HL-60/S4 (cell line): ENCODE data around the gene ANKRD53.
"Not testable (repeated sequence)": the region's sequence is repeated elsewhere in the genome, so short reads cannot be mapped to it uniquely, and the experiment has no call there.

Source experiments
- in situ Hi-C: fragments of 300-500 bp; cut with MboI; formaldehyde crosslinking; loops from 2 replicates; pipeline ENCODE4 v1.14.3; 2022; ENCODE audit warnings: low sequenced_read_pairs

Gene ANKRD53

DNA sequence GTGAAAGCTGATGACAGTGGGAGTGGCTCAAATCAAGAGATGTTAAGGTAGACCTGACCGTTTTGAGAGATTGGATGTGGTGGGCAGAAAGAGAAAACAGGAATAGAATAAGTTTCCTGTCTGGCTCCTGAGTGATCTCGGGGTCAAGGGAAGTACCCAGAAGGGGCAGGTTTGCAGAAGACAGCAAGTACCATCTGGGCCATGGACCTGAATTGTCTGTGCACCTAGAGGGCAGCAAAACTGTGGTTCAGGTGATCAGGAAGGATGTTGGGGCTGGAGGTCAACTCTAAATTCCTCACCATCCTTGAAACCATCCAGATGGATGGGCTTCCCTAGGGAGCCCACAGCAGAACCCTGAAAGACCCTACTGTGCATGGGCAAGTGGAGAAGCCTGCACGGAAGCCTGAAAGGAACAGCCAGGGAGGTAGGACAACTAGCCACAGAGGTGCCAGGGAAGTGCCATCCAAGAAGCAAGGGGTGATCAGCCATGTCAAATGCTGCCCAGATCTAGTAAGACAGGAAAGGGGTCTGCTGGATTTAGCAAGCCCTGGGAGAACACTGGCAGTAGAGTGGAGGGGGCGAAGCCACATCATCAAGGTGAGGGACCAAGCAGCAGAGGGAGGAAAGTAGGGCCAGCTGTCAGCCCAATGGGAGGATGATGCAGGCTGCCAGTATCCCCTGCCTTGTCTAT, 8.2 kb downstream of the ANKRD53 start:
- in situ Hi-C loops = no loop called here

GRCh38 chr2:70987386-70987785, 9.0 kb downstream of the ANKRD53 start:
- in situ Hi-C loops = no loop called here

DNA sequence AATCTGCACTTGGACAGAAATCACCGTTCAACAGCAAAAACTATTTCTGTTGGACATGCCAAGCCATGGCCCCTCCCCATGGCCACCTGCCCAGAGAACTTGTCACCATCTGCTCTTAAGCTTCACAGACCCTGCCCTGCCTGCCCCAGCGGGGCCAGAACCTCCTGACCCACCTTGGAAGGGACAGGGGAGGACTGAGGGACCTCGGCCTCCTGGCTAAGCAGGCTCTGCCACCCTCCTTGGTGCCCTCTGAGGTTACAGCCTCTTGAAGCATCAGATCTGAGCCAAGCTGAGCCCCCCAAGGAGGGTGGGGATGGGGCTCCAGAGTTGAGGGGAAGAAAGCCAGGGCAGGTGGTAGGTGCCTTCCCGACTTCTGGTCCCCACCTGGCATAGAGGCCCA, 9.7 kb downstream of the ANKRD53 start:
- in situ Hi-C loops = no loop called here

GRCh38 chr2:70988726-70989648, 10.6 kb downstream of the ANKRD53 start:
- in situ Hi-C loops = no loop called here

GRCh38 chr2:70990216-70990615, 11.8 kb downstream of the ANKRD53 start:
- in situ Hi-C loops = no loop called here

GRCh38 chr2:70991142-70991541, 12.7 kb downstream of the ANKRD53 start:
- in situ Hi-C loops = no loop called here

GRCh38 chr2:70991742-70992141, 13.3 kb downstream of the ANKRD53 start:
- in situ Hi-C loops = no loop called here

DNA sequence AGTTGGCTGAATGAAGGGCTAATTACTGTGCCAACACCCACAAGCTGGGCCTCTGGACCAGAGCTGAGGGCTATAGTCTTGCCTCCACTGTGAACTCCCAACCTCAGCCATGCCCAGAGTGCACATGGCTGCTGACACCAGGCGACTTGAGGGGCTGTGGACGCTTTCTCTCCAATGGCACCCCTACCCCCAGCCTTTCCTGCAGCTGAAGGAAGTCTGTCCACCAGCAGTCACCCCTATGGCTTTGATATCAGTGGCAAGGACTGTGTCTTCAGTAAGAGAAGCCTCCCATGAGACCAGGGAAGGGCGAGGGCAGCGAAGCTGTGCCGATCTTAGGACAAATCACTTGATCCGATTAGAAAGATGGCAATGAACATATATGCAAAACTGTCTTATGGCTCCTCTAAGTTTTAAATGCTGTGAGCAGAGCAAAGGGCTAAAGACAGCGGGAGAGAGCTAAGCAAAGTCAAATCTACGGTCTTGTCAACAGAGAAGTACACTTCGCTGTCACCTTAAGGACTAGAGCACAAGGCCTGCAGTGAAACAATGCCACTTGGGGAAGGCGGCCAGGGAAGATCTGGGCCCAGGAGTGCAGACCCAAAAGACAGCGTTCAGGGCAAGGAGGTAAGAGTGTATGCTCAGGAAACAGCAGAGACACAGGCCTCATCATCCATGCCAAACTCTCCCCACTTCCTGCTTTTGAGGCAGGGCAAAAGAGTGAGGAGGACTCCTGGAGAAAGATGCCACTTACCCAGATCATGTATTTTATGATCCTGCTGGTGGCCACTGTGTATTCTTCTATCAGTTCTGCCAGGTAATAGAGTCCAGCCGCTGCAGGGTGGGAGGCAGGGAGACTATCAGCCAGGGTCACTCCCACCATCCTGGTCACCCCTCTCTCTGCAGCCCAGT, 14.8 kb downstream of the ANKRD53 start:
- in situ Hi-C loops = no loop called here

DNA sequence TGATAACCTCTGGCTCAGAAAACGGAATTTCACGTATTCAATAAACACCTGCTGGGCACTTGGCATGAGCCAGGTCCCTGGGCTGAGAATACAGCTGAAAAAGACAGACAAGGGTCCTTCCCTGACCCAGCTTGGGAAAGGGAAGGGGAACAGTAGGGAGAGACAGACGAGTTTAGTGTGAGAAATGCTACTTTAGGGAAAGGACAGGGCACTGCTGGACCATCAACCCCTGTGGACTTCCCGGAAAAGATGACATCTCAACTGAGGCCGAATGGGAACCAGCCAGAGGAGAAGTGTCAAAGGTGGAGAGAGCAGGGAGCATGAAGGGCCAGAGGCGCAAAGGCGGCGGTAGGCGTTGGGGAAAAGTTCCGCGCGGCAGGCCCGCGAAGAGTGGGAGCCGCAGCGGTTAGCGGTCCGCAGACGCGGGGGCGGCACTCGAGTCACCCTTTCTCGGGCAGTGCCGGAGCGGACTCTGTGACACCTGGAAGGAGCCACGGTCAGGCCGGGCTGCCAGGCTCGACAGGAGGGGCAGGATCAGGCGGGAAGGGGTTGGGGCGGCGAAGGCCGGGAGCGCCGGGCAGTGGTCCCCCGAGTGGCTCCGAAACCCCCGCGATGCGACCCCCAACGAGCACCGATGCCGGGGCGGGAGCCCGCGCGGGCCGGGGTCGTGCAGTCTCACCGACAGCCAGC, 15.7 kb downstream of the ANKRD53 start:
- in situ Hi-C loops = no loop called here

- in situ Hi-C loops = no loop called here
These were observed 16.4 kb downstream of the ANKRD53 start, which contains the start of gene TEX261 for GRCh38 chr2:70994699-70995425. TEX261 (minus strand) TSS chr2:70994873; CDS start chr2:70994757, 116 bp downstream.

DNA sequence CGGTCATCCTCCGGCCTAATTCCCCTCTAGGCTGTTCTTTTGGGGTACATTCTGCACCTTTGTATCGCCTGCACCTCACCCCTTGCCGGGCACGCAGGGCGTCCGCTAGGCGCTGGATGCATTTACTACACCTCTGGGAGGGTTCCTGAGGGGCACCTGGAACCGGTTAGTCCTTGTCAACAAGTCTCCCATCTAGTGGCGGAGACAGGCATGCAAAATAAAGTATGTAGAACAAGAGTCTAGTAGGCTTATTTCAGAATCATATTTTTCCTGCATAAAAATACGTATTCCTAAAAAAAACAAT, 16.9 kb downstream of the ANKRD53 start:
- in situ Hi-C loops = no loop called here

DNA sequence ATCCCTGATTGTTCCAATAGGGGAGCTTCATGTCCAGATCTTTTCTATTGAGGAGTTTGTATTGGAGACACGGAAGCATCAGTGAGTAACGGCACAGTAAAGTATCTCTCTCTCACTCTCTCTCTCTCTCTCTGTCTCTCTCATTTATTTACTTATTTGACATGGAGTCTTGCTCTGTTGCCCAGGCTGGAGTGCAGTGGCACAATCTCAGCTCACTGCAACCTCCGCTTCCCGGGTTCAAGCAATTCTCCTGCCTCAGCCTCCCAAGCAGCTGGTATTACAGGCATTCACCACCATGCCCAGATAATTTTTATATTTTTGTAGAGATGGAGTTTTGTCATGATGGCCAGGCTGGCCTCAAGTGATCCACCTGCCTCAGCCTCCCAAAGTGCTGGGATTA, 20.5 kb downstream of the ANKRD53 start:
- in situ Hi-C loops = not testable (repeated sequence)

GRCh38 chr2:70999362-70999761, 20.9 kb downstream of the ANKRD53 start:
- in situ Hi-C loops = no loop called here

GRCh38 chr2:70999931-71000330, 21.5 kb downstream of the ANKRD53 start:
- in situ Hi-C loops = not testable (repeated sequence)

DNA sequence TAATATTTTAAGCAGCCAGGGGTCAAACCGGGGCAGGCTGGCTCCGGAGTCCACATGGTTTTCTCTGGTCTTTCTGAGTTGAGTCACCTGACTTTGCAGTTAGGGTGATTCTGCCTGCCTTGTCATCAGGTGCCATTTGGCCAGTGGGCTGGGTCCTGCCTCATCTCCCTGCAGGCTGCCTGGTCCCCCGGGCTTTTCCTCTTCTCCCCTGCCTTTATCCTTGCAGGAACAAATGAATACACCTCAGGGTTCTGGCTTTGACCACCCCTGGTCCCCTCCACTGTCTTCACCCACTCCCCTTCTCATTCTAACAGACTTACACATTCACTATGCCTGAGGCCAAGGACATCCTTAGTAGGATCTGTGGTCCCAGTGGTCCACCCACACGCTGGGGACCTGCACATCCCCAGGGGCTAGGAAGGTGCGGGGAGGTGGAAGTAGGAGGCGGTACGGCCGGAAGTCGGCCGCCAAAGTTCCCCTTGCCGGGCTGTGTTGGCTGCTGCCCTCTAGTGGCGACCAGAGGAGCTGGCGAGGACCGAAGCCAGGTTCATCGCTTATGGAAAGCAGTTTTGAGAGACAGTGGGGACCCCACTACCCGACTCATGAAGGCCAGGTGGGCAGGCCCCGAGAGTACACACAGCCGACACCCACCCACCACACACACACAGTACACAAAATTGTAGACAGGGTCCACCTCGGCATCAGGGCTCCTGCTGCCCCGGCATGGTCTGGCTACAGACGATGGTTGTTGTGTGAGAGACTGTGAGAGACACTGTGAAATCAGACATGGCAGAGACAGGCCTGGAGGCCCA, 22.6 kb downstream of the ANKRD53 start:
- in situ Hi-C loops = no loop called here

- in situ Hi-C loops = no loop called here
These were observed 23.1 kb downstream of the ANKRD53 start for GRCh38 chr2:71001592-71001927.

GRCh38 chr2:71001981-71002570, 23.6 kb downstream of the ANKRD53 start:
- in situ Hi-C loops = no loop called here

- in situ Hi-C loops = no loop called here
These were observed 25.0 kb downstream of the ANKRD53 start for GRCh38 chr2:71003396-71003795.
